Kidney glomerular epithelial cell (primary cell): ENCODE results near the gene HOXC4.

ENCODE experiments used
- DNase-seq: peaks from one replicate; lab custom pipeline; 2025; lab: John Stamatoyannopoulos, UW

The HOXC4 gene

GRCh38 chr12:54029529-54030441 is 23.9 kb upstream of the HOXC4 start:
- no peak for DNase-seq

- DNase-seq, result no peak
These were observed 23.2 kb upstream of the HOXC4 start for GRCh38 chr12:54030442-54030801.

- DNase-seq, result no peak
These were observed 22.7 kb upstream of the HOXC4 start for GRCh38 chr12:54030889-54031471.

GRCh38 chr12:54031480-54031879 is 22.2 kb upstream of the HOXC4 start:
- DNase-seq, result no peak

- no peak for DNase-seq
These were observed 21.5 kb upstream of the HOXC4 start for GRCh38 chr12:54032086-54032619.

- peak; percentile 76 for DNase-seq
These were observed 21.0 kb upstream of the HOXC4 start, which contains the start of gene HOXC5 for GRCh38 chr12:54032627-54033100. Gene HOXC5 (plus strand): TSS chr12:54033050. CDS start chr12:54033123, 73 bp downstream.

GRCh38 chr12:54033106-54033979 is 20.3 kb upstream of the HOXC4 start:
- no peak for DNase-seq

GRCh38 chr12:54033980-54034784 is 19.5 kb upstream of the HOXC4 start:
- no peak for DNase-seq

- no peak for DNase-seq
These were observed 18.8 kb upstream of the HOXC4 start for GRCh38 chr12:54034785-54035310.

- DNase-seq, result no peak
These were observed 17.9 kb upstream of the HOXC4 start for GRCh38 chr12:54035568-54036264.

GRCh38 chr12:54036620-54037359 is 16.8 kb upstream of the HOXC4 start:
- DNase-seq, result peak; percentile 70

- DNase-seq, result no peak
These were observed 16.0 kb upstream of the HOXC4 start for GRCh38 chr12:54037360-54038283.

GRCh38 chr12:54038284-54038870 is 15.3 kb upstream of the HOXC4 start:
- DNase-seq, result no peak

- DNase-seq, result no peak
These were observed 14.7 kb upstream of the HOXC4 start for GRCh38 chr12:54038871-54039414.

GRCh38 chr12:54039417-54040147 is 14.1 kb upstream of the HOXC4 start:
- no peak for DNase-seq

GRCh38 chr12:54040148-54040494 is 13.5 kb upstream of the HOXC4 start:
- DNase-seq, result no peak

GRCh38 chr12:54040648-54041047 is 13.0 kb upstream of the HOXC4 start:
- no peak for DNase-seq
